Measurements from ENCODE around the gene BRPF1.

The BRPF1 gene

GRCh38 chr3:9732080-9732739, 675 bp downstream of the BRPF1 start:
- no peak for TF ChIP-seq CTCF (IDR thresholded peaks at IDR 0.05; ENCODE audit: insufficient read depth, missing control alignments)
- no peak for FAIRE-seq
- no peak for DNase-seq (ENCODE audit: insufficient read length, low spot score)

GRCh38 chr3:9732740-9733115, 1.2 kb downstream of the BRPF1 start:
- FAIRE-seq (no peak), DNase-seq (ENCODE audit: insufficient read length, low spot score) (no peak)
- TF ChIP-seq CTCF (IDR thresholded peaks at IDR 0.05; ENCODE audit: insufficient read depth, missing control alignments), result no peak

DNA sequence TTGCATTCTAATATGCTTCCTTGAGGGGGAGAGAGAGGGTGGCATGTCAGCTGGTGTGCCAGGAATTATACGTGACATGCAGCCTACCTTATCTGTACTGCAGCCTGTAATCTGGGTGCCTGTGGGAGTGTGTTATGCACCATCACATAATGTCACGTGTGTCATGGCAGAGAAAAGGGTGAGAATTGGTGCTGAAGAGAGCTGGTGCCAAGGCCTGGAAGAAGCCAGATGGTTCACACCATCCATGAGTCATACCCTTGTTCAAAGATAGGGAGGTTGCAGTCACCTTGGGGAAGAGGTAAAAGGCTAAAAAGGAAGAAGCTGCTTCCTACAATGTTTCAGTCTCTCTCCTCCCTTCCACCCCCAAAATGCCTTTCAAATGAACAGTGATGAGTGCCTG, 5.3 kb downstream of the BRPF1 start:
- FAIRE-seq, result no peak
- DNase-seq (ENCODE audit: insufficient read length, low spot score), result no peak
- no peak for TF ChIP-seq CTCF (IDR thresholded peaks at IDR 0.05; ENCODE audit: insufficient read depth, missing control alignments)

DNA sequence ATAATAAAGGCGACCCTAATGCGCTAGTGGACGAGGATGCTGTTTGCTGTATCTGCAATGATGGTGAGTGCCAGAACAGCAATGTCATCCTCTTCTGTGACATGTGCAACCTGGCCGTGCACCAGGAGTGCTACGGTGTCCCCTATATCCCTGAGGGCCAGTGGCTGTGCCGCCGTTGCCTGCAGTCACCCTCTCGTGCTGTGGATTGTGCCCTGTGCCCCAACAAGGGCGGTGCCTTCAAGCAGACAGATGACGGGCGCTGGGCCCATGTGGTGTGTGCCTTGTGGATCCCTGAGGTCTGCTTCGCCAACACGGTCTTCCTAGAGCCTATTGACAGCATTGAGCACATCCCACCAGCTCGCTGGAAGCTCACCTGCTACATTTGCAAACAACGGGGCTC, 7.6 kb downstream of the BRPF1 start:
- DNase-seq (ENCODE audit: insufficient read length, low spot score) (no peak), FAIRE-seq (no peak)
- TF ChIP-seq CTCF (IDR thresholded peaks at IDR 0.05; ENCODE audit: insufficient read depth, missing control alignments), result no peak

DNA sequence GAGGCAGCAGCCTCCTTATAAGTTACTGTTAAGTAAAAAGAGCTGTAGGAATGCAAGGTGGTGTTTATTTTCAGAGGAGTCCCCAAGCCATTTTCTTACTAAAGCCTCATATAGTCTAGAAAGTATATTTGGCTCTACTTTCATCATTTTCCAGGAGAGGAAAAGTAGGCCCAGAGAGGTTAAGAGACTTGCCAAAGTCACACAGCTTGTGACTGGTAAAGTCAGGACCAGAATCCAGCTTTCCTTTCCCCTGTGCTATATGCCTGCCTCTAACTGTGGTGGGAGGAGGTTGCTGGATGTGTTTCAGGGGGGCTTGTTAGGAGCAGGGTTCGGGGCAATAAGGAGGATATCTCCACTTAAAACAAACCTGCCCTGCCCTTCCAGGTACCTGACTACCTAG, 11.0 kb downstream of the BRPF1 start:
- no peak for TF ChIP-seq CTCF (IDR thresholded peaks at IDR 0.05; ENCODE audit: insufficient read depth, missing control alignments)
- FAIRE-seq, result no peak

GRCh38 chr3:9743548-9743947, 12.0 kb downstream of the BRPF1 start:
- no peak for FAIRE-seq
- no peak for TF ChIP-seq CTCF (IDR thresholded peaks at IDR 0.05; ENCODE audit: insufficient read depth, missing control alignments)

More for the DNA sequence above, 11.0 kb downstream of the BRPF1 start:
- no peak for DNase-seq (ENCODE audit: insufficient read length, low spot score)

DNA sequence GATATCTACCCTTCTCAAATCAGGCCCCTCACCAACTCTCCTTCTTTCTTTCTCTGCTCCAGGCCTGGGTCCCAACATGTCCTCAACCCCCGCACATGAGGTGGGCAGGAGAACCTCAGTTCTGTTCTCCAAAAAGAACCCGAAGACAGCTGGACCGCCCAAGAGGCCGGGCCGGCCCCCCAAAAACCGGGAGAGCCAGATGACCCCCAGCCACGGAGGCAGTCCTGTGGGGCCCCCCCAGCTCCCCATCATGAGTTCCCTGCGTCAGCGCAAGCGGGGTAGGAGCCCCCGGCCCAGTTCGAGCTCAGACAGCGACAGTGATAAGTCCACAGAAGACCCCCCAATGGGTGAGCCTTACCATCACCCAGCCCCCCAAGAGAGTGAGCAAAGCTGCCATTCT, 12.6 kb downstream of the BRPF1 start:
- FAIRE-seq (no peak), DNase-seq (ENCODE audit: insufficient read length, low spot score) (no peak)
- no peak for TF ChIP-seq CTCF (IDR thresholded peaks at IDR 0.05; ENCODE audit: insufficient read depth, missing control alignments)

More at GRCh38 chr3:9743548-9743947, 12.0 kb downstream of the BRPF1 start:
- no peak for DNase-seq (ENCODE audit: insufficient read length, low spot score)

All from D721Med (cell line).